Stimulated activated CD4-positive, alpha-beta T cell treated with anti-CD3 and anti-CD28 coated beads, Interleukin-1b, Interleukin-23, amount 100 ng/mL, for 1 hour (primary cell): ENCODE results near the gene TEX13C.
"Not testable (repeated sequence)": the region's sequence is repeated elsewhere in the genome, so short reads cannot be mapped to it uniquely, and the experiment has no call there.

Experiments used
- DNase-seq, 2 donors: peaks; one replicate each; pipeline ENCODE4 v3.0.0-alpha.2; 2020; ENCODE audit warnings: low read depth in 2 of 2

Gene TEX13C

DNA sequence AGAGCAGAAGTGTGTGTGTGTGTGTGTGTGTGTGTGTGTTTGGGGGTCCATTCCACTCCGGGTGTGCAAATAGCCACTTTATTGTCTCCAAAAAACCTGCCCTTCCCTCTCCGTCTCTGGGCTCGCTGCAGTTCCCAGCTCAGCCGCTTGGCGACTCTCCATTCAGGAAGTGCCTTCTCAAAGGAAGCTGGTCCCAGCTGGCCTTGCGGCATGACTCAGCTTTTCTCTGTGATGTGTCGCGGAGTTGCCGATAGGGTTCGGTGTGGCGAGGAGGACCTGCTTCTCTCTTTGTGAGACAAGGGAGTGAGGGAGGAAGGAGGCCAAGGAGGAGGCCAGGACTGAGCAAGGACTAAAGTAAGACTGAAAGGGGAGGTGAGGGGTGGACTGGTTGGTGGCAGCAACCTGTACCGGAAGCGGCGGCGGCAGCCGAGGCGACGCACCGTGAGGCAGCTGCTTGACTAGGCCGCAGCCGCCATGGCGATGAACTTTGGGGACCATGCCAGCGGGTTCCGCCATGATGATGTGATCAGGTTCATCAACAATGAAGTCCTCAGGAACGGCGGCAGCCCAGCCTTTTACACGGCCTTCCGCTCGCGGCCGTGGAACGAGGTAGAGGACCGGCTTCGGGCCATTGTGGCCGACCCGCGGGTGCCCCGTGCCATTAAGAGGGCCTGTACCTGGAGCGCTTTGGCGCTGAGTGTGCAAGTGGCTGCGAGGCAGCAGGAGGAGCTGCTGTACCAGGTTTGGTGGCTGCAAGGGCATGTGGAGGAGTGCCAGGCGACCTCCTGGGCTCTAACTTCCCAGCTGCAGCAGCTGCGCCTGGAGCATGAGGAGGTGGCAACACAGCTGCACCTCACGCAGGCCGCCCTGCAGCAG, at the start of gene TEX13C:
TSS of gene TEX13C (plus strand) at position 226 of the 876 bp plus-strand sequence. CDS start at position 475, 249 bp downstream.
- no peak for DNase-seq

DNA sequence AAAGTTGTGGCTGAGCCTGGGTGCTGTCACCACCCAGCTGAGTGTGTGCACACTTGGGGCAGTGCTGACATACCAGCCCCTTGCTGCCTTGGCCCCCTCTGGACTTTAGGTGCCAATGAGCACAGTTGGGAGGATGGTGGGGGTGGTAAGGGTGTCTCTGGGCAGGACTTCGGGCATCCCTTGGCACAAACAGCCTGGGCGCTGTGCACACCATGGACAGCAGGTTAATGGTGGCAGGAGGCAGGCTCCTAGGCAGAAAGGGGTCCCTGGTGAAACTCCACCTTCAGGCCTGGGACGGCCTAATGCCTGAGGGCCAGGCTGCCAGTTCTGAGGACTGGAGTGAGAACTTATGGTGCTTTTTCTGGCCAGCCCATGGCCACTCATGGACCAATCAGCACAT, 32.4 kb upstream of the TEX13C start:
- DNase-seq = no peak

DNA sequence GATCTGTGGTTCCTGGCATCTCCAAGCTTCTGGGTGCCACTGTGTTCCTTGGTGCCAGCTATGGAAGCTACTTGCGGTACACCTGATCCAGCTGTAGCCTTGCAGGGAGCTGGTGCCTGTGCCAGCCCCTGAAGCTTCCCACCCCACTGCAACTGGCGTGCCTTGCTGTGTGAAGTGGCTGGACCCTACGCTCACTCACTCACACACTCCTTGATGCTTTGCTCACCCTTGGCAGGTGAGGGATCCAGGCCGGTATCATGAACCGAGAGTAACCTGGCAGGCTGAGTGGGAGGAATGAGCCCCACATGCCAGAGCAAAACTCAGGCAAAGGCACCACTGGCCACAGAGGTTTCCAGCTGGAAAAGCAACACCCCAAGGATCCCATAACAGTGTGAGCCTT, 31.3 kb upstream of the TEX13C start:
- DNase-seq = no peak

DNA sequence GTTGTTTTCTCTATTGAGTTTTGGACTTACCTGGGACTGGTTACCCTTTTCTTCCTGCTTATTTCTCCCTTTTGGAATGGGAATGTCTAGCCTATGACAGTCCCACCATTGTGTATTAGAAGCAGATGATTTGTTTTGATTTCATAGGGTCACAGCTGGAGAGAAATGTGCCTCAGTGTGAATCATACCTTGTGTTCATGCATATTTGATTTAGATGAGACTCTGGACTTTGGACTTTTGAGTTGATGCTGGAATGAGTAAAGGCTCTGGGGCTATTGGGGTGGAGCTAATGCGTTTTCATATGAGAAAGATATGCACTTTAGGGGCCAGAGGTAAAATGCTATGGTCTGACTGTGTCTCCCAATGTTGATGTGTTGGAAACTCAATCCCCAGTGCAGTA, 30.5 kb upstream of the TEX13C start:
- no peak for DNase-seq

DNA sequence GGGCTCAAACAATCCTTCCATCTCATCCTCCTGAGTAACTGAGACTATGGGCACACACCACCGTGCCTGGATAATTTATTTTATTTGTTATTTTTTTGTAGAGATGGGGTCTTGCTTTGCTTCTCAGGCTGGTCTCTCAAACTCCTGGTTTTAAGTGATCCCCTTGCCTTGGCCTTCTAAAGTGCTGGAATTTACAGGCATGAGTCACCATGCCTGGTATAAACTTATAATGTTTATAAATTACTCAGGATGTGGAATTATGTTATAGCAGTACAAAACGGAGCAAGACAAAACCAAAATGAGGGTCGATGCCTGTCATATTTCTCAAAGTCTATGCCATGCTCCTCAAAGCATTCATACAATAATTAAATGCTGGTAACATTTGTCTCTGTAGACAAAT, 29.8 kb upstream of the TEX13C start:
- DNase-seq = no peak

DNA sequence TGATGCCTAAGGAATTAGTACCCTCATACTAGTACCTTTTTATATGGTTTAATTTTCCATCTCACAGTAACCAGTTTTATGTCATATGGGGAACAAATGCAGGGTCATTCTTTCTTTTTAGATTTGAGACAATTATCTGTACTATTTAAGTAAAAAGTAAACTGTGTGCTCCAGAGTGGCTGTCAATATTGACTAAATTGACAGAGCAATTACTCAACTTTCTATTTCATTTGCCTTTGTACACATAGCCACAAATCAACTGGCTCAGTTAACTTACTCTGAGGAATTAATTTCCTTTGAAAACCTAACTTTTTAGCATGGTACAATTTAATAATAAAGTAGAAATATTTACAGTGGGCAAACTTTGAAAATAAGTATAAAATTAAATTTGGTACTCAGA, 28.5 kb upstream of the TEX13C start:
- no peak for DNase-seq

DNA sequence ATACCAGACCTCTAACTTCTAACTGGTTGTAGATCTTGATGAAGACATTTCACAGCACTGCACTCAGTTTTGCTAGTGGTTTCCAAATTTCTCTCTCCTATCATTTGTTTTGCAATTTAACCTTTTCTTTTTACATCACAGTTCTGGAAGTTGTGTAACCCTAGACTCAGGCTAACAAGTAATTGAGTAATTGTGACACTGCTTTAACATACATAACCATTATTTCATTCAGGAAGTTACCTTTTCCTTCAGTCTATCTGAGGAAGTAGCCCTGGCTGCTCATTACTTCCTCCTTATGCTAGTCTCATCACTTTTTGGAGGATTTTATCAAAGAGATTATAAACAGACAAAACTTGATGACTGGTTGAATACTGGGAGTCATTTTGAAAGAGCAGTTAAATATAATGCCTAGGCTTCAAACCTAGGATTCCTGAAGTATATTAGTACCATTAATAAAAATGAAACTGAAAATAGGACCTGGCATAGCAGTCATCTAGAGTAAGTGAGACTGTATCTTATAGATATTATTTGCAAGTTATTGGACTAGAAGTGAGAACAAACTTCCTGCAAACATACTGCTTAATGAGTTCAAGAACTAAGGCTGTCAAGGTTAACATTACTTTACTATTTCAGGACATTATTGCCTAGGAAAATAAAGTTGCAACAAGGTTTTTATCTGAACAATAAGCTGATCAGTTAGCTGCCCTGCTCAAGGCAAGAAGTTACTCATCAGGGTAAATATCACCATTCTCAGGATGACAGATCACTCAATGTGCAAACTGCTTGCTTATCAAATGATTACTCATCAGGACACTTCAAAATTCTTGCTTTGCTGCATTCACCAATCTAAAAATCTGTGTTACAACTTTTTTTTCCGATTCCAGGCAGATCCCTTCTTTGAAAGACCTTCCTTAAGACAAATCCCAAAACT, 25.6 kb upstream of the TEX13C start:
- DNase-seq = no peak

DNA sequence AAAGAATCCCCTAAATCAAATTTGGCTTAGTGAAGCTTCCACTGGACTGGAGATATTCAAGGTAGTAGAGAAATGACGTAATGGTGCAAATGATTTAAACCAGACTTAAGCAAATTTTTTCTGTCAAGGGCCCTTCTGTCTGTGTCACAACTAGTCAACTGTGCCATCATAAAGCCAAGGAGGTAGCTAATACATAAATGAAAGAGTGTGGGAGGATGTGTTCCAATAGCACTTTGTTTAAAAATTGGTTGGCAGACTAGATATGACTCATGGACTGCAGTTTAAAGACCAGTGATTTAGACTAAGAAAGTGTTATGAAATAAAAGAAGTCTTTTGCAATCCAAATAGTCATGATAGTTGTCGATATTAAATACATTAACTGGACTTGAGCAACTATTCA, 24.3 kb upstream of the TEX13C start:
- DNase-seq = no peak

DNA sequence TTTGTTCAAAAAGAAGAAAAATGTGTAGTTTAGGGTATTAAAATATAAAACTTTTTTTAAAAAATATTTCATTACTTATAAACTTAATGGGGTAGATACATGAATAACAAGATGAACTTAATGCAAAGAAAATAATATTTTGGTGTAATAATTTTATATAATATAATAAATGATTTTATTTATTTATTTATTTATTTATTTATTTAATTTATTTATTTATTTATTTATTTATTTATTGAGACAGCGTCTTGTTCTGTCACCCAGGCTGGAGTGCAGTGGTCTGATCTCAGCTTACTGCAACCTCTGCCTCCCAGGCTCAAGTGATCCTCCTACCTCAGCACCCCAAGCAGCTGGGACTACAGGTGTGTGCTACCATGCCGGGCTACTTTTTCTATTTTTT, 20.8 kb upstream of the TEX13C start:
- DNase-seq = no peak

DNA sequence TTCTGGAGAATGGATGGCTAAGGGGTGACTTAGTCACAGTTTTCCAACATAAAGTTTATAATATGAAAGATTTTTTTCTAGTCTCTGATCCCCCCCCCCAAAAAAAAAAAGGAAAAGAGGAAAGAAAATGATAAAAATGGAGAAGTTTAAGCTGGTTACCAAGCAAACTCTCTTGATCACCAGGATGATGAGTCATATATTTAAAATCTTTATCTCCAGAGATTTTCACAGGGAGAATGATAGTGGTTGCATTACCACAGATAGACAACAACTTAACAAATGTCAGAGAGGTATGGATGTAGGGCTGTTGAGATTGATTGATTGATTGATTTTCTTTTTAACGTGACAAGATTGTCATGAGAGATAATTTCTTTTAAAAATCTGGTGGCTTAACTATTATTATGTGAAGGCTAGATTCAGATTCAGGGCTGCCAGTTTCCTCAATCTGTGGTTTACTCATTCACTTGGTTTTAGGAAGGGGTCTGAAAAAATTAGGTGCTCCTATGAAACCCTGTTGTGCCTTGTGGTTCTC, 13.3 kb upstream of the TEX13C start:
- no peak for DNase-seq

DNA sequence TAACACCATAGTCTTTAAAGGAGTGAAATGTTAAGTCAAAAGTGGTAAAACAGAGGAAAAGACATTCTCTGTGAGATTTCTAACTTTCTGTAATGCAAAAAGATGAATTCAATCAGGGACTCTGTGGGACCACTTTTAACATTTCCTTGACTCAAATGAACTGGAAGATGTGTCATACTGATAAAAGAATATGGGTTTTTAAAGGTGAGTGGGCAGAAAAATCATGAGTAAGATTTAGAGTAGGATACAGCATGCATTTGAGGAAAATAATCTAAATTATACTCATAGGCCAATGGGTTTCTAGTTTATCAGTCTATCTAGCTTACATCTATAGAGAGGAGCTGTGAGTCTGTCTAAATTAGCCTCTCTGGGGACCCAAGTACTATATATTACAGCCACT, 11.0 kb upstream of the TEX13C start:
- DNase-seq = no peak

DNA sequence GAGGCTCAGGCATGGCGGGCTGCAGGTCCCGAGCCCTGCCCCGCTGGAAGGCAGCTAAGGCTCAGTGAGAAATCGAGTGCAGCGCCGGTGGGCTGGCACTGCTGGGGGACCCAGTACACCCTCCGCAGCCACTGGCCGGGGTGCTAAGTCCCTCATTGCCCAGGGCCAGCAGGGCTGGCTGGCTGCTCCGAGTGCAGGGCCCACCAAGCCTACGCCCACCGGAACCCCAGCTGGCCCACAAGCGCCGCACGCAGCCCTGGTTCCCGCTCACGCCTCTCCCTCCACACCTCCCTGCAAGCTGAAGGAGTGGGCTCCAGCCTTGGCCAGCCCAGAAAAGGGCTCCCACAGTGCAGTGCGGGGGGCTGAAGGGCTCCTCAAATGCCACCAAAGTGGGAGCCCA, 505 bp upstream of the TEX13C start:
- not testable (repeated sequence) for DNase-seq

DNA sequence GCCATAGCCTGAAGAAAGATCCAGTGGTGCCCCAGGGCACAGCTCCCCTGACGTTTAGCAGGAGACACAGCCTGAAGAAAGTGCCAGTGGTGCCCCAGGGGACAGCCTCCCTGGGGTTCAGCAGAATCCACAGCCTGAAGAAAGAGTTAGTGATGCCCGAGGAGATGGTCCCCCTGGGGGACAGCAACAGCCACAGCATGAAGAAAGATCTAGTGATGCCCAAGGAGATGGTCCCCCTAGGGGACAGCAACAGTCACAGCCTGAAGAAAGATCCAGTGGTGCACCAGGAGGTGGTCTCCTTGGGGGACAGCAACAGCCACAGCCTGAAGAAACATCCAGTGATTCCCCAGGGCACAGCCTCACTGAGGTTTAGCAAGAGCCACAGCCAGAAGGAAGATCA, 2.8 kb downstream of the TEX13C start:
- no peak for DNase-seq

DNA sequence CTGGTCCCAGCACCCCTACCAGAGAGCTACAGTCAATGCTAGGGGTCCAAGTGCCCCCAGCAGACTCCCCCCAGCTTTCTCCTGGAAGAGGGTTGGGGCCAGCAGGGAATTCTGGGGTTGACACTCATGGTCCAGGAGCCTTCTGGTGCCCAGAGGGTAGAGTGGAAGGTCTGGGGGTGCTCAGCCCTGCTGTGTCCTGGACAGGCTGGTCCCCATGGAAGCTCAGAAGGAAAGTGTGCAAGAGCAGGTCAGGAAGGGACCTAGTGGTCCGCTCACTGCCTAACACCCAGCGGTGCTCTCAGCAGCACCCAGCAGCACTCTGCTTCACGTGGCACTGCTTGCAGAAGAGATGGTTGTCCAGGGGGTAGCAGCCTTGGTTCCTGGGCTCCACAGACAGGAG, 6.9 kb downstream of the TEX13C start:
- DNase-seq = no peak

DNA sequence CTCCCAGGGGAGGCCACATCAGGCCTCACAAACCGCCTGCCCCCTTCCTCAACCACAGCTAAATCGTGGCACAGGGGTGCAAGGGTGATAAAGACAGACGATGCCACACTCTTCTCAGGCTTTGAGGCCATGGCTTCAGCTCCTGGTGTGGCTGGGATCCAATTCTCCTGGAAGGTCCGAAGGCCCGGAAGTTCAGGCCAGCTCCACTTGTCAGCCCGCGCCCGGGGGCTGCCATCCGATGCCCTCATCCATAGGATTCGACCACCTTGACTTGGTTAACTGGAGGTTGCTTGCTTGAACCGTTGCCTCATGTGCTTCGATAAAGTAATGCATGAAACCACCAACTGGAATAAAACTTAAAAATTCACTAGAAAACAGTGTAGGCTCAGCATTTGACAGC, 8.2 kb downstream of the TEX13C start:
- no peak for DNase-seq

DNA sequence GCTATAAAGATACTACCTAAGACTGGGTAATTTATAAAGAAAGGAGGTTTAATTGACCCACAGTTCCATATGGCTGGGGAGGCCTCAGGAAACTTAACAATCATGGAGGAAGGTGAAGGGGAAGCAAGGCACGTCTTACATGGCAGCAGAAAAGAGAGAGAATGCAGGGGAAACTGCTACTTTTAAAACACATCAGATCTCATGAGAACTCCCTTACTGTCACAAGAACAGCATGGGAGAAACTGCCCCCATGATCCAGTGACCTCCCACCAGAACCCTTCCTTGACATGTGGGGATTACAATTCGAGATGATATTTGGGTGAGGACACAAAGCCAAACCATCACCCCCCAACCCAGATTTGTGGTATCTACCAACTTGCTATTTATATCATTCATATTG, 13.9 kb downstream of the TEX13C start:
- no peak for DNase-seq

DNA sequence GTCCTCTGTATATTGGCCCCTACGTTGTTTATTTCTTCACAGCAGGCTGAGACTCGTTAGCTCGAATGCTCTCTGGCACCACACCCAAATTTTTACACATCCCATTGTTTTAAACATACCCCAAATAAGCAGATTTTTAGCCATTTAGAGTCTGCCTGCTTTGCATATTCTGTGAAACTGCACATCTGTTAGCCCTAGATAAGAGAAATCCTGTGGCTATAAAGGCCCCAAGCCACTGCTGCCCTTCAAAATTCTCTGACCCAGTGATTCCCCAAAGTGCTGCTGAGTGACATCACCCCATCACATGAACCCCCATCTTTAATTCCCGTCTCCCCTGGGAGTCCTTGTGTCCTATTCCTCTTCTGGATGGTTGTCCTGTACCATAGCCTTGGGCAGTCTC, 20.8 kb downstream of the TEX13C start:
- DNase-seq = no peak

DNA sequence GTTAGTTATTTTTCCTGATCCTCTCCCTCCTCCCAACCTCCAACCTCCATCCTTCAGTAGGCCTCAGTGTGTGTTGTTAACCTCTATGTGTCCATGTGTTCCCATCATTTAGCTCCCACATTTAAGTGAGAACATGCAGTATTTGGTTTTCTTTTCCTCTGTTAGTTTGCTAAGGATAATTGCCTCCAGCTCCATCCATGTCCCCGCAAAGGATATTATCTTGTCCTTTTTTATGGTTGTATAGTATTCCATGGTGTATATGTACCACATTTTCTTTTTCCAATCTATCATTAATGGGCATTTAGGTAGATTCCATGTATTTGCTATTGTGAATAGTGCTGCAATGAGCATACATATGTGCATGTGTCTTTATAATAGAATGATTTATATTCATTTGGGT, 54.5 kb downstream of the TEX13C start:
- DNase-seq = no peak
